Measurements from ENCODE around the gene KIAA0040.

KIAA0040 gene

DNA sequence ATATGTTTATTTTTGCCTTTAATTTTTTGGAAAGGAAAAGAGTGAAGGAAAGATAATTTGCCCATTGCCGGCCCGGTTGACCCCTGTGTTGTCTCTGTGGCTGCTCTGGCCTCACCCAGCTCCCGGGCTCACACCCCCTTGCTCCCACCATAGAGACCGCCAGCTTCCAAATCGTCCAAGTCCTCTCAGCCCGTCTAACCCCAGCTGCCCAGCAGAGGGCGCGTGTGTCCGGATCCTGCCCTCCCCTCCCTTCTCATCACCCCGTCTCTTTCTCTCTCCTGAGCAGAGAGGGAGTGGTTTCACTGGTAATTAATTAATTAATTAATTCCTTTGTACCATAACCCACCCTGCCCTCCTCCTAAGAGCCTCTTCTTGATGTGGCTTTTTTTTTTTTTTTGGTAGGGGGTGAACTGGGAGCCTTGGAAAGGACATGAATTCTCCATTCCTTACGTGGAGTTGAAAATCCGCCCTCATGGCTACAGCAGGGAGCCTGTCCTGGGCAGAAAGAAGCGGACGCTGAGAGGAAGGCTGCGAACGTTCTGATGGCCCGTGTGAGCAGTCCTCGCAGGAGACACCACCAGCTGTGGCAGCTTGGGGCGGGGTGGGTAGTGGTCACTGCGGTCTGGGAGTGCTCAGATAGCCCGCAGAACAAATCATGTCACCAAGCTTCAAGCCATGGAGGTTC lies 45.9 kb downstream of the KIAA0040 start:
- Histone ChIP-seq H3K36me3 (ENCODE audit: control insufficient read depth, insufficient read depth, low read length) (no peaks in the 10 kb centered on the region), H3K27ac (ENCODE audit: insufficient read depth, low read length, poor library complexity, severe bottlenecking) (no peak overlapping the region), H3K27me3 (replicated peaks; ENCODE audit: control insufficient read depth, insufficient read depth, low read length, poor library complexity, severe bottlenecking) (peaks cover 7% of the 10 kb centered on the region), H3K4me3 (ENCODE audit: insufficient read depth, low read depth, low read length, poor library complexity, severe bottlenecking) (no peak overlapping the region), H3K4me1 (ENCODE audit: control insufficient read depth, insufficient read depth, low read length, poor library complexity, severe bottlenecking) (peaks cover 1% of the 10 kb centered on the region), H3K9me3 (ENCODE audit: control insufficient read depth, low read length) (no peaks in the 10 kb centered on the region)
- peak; percentile 24 to 38 (median 26) for DNase-seq

DNA sequence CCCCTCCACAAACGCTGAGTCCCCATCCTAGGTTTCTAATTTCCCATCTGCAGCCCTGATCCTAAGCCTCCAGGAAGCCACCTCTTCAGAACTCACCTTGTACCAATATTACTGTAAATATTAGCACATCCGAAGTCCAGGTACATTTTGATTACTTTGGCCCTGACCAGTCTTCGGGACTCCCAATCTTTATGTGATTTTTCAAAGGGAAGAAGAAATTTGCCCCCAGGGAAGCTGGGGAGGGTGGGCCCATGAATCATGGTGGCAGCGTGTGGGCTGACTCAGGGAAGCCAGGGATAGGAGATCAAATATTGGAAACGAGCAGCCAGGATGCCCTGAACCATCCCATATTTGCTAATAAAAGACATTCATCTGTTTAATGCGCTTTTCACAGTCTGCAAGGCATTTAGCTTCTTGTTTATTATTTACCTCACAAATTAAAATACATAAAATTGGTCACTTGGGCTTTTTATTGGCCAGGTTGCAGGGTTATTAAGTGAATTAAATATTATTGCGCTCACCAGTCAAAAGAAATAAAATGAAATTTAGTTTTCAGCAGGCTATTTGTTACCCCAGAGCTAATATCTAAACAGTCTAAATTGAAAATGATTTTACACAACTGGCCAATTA lies 46.6 kb downstream of the KIAA0040 start:
- no peak for DNase-seq
- no peak overlapping the region for H3K4me3 ChIP-seq (ENCODE audit: insufficient read depth, low read depth, low read length, poor library complexity, severe bottlenecking)
- H3K9me3 ChIP-seq (ENCODE audit: control insufficient read depth, low read length) = no peaks in the 10 kb centered on the region
- H3K27me3 ChIP-seq (replicated peaks; ENCODE audit: control insufficient read depth, insufficient read depth, low read length, poor library complexity, severe bottlenecking) = peaks cover 2% of the 10 kb centered on the region
- H3K36me3 ChIP-seq (ENCODE audit: control insufficient read depth, insufficient read depth, low read length) = no peaks in the 10 kb centered on the region
- no peak overlapping the region for H3K27ac ChIP-seq (ENCODE audit: insufficient read depth, low read length, poor library complexity, severe bottlenecking)
- peaks cover 3% of the 10 kb centered on the region for H3K4me1 ChIP-seq (ENCODE audit: control insufficient read depth, insufficient read depth, low read length, poor library complexity, severe bottlenecking)

DNA sequence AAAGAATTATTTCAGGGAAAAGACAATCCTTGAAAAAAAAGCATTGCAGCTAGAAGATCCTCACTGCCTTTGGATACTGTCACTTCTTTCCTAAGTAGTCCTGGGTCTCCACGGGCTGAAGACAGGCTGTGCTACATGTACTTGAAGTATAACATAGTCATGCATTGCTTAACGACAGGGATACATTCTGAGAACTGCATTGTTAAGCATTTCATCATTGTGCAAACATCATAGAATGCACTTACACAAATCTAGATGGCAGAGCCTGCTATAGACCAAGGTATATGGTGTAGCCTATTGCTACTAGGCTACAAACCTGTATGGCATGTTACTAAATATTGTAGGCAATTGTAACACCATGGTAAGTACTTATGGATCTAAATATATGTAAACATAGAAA lies 54.0 kb downstream of the KIAA0040 start:
- no peaks in the 10 kb centered on the region for H3K36me3 ChIP-seq (ENCODE audit: control insufficient read depth, insufficient read depth, low read length)
- no peaks in the 10 kb centered on the region for H3K9me3 ChIP-seq (ENCODE audit: control insufficient read depth, low read length)
- H3K27me3 ChIP-seq (replicated peaks; ENCODE audit: control insufficient read depth, insufficient read depth, low read length, poor library complexity, severe bottlenecking) = no peaks in the 10 kb centered on the region
- no peak overlapping the region for H3K27ac ChIP-seq (ENCODE audit: insufficient read depth, low read length, poor library complexity, severe bottlenecking)
- peaks cover 3% of the 10 kb centered on the region for H3K4me1 ChIP-seq (ENCODE audit: control insufficient read depth, insufficient read depth, low read length, poor library complexity, severe bottlenecking)
- no peak overlapping the region for H3K4me3 ChIP-seq (ENCODE audit: insufficient read depth, low read depth, low read length, poor library complexity, severe bottlenecking)
- DNase-seq = no peak

DNA sequence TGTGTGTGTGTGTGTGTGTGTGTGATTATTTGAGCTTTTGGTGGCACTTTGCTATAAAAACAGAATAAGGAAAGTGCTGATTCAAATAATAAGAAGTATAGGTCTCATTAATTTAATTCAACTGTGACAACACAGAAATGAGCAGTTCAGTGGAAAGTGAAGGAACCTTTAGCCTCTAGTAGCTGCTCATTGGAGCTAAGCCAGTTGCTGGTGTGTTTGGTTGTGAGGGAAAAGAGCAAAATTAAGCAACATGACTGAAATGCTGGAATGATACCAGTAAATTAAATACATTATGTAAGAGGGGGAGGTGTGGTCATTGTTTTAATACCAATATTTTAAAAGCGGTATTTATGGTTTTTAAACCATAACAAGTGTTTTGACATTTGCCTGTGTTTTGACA lies 55.2 kb downstream of the KIAA0040 start:
- Histone ChIP-seq H3K4me1 (ENCODE audit: control insufficient read depth, insufficient read depth, low read length, poor library complexity, severe bottlenecking) (peaks cover 3% of the 10 kb centered on the region), H3K36me3 (ENCODE audit: control insufficient read depth, insufficient read depth, low read length) (no peaks in the 10 kb centered on the region), H3K4me3 (ENCODE audit: insufficient read depth, low read depth, low read length, poor library complexity, severe bottlenecking) (no peak overlapping the region), H3K9me3 (ENCODE audit: control insufficient read depth, low read length) (no peaks in the 10 kb centered on the region), H3K27me3 (replicated peaks; ENCODE audit: control insufficient read depth, insufficient read depth, low read length, poor library complexity, severe bottlenecking) (no peaks in the 10 kb centered on the region), H3K27ac (ENCODE audit: insufficient read depth, low read length, poor library complexity, severe bottlenecking) (no peak overlapping the region)
- no peak for DNase-seq

DNA sequence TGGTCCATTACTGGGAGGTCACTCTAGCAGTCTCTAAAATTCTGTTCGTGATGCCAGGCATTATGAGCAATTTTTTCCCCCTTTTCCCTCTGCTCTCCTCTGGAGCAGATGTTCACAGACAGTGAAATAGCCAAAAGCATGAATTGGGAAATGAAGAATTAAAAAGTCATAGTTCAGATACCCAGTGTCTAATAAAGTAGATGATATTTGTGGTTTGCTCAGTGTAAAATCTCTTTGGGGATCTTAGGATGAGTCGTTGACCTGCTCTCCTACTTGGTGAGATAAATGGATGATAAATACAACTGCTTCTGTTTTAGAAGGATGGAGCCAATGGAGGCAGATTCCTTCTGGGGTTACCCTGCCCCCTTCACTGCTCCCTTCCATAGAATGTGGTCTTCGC lies 56.3 kb downstream of the KIAA0040 start:
- H3K4me3 ChIP-seq (ENCODE audit: insufficient read depth, low read depth, low read length, poor library complexity, severe bottlenecking) = no peak overlapping the region
- no peaks in the 10 kb centered on the region for H3K27me3 ChIP-seq (replicated peaks; ENCODE audit: control insufficient read depth, insufficient read depth, low read length, poor library complexity, severe bottlenecking)
- H3K27ac ChIP-seq (ENCODE audit: insufficient read depth, low read length, poor library complexity, severe bottlenecking) = no peak overlapping the region
- H3K4me1 ChIP-seq (ENCODE audit: control insufficient read depth, insufficient read depth, low read length, poor library complexity, severe bottlenecking) = no peaks in the 10 kb centered on the region
- no peak for DNase-seq
- no peaks in the 10 kb centered on the region for H3K36me3 ChIP-seq (ENCODE audit: control insufficient read depth, insufficient read depth, low read length)
- no peaks in the 10 kb centered on the region for H3K9me3 ChIP-seq (ENCODE audit: control insufficient read depth, low read length)

DNA sequence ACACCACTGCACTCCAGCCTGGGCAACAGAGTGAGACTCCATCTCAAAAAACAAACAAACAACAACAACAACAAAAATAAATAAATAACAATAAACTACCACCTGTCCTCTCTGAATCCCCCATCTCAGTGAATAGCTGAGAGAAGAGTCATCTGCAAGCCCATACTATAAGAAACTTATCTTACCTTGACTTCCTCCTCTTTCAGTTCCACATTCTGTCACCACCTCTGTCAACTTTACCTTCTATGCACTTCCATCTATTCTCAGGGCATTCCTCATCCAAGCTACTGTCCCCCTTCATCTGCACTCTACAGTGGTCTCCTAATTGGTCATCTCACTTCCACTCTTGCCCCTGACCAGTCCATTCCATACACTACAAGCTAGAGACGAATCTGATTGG lies 58.1 kb downstream of the KIAA0040 start:
- H3K9me3 ChIP-seq (ENCODE audit: control insufficient read depth, low read length) = no peaks in the 10 kb centered on the region
- H3K36me3 ChIP-seq (ENCODE audit: control insufficient read depth, insufficient read depth, low read length) = no peaks in the 10 kb centered on the region
- H3K4me3 ChIP-seq (ENCODE audit: insufficient read depth, low read depth, low read length, poor library complexity, severe bottlenecking) = no peak overlapping the region
- DNase-seq = no peak
- no peaks in the 10 kb centered on the region for H3K27me3 ChIP-seq (replicated peaks; ENCODE audit: control insufficient read depth, insufficient read depth, low read length, poor library complexity, severe bottlenecking)
- no peak overlapping the region for H3K27ac ChIP-seq (ENCODE audit: insufficient read depth, low read length, poor library complexity, severe bottlenecking)
- H3K4me1 ChIP-seq (ENCODE audit: control insufficient read depth, insufficient read depth, low read length, poor library complexity, severe bottlenecking) = no peaks in the 10 kb centered on the region

DNA sequence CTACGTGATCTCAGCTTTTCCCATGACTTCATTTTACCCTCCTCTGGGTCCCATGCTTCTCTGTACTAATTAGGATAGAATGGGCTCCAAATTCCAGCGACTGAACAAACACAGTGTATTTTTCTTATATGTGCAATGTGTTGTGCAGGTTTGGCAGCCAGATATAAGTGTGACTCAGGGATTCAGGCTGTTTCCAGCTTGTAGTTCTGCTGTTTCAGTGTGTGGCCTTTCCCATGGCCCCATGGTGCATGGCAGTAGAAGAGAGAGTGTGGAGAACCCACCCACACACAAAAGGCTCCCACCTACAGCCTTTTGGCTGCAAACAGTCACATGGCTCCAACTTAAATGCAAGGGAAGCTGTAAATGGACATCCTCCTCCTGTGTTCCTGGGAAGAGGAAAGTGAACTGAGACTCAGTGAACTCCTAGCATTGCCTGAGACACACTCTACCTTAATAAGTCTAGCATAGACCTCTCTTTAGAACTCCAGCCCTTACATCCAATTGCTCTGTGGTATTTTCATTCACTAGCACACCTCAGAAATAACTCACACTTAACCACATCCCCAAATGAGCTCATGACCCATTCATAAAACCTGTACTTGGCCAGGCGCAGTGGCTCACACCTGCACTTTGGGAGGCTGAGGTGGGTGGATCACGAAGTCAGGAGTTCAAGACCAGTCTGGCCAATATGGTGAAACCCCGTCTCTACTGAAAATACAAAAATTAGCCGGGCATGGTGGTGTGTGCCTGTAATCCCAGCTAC lies 58.7 kb downstream of the KIAA0040 start:
- no peaks in the 10 kb centered on the region for H3K4me1 ChIP-seq (ENCODE audit: control insufficient read depth, insufficient read depth, low read length, poor library complexity, severe bottlenecking)
- no peaks in the 10 kb centered on the region for H3K9me3 ChIP-seq (ENCODE audit: control insufficient read depth, low read length)
- DNase-seq = no peak
- H3K27ac ChIP-seq (ENCODE audit: insufficient read depth, low read length, poor library complexity, severe bottlenecking) = no peak overlapping the region
- no peaks in the 10 kb centered on the region for H3K36me3 ChIP-seq (ENCODE audit: control insufficient read depth, insufficient read depth, low read length)
- no peaks in the 10 kb centered on the region for H3K27me3 ChIP-seq (replicated peaks; ENCODE audit: control insufficient read depth, insufficient read depth, low read length, poor library complexity, severe bottlenecking)
- no peak overlapping the region for H3K4me3 ChIP-seq (ENCODE audit: insufficient read depth, low read depth, low read length, poor library complexity, severe bottlenecking)

DNA sequence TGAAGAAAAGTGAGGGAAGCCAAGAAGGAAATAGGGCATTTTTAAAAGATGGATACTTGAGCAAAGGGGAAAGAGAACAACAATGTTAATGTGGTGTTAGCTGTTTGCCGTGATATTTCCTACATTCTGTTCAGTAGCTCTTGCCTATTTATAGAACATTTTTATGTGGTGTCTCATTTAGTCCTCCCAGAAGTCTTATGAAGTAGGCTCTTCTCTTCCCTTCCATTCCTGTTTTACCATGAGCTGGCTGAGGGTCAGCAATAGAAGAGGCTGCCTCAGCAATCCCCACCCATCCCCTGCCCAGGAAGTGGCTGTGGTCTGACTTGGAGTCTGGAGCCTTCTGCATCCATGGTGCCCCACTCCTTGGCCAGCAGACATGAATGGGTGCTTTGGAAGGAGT lies 60.1 kb downstream of the KIAA0040 start:
- Histone ChIP-seq H3K27me3 (replicated peaks; ENCODE audit: control insufficient read depth, insufficient read depth, low read length, poor library complexity, severe bottlenecking) (no peaks in the 10 kb centered on the region), H3K9me3 (ENCODE audit: control insufficient read depth, low read length) (no peaks in the 10 kb centered on the region), H3K27ac (ENCODE audit: insufficient read depth, low read length, poor library complexity, severe bottlenecking) (no peak overlapping the region), H3K4me3 (ENCODE audit: insufficient read depth, low read depth, low read length, poor library complexity, severe bottlenecking) (no peak overlapping the region), H3K36me3 (ENCODE audit: control insufficient read depth, insufficient read depth, low read length) (no peaks in the 10 kb centered on the region), H3K4me1 (ENCODE audit: control insufficient read depth, insufficient read depth, low read length, poor library complexity, severe bottlenecking) (no peaks in the 10 kb centered on the region)
- no peak for DNase-seq

DNA sequence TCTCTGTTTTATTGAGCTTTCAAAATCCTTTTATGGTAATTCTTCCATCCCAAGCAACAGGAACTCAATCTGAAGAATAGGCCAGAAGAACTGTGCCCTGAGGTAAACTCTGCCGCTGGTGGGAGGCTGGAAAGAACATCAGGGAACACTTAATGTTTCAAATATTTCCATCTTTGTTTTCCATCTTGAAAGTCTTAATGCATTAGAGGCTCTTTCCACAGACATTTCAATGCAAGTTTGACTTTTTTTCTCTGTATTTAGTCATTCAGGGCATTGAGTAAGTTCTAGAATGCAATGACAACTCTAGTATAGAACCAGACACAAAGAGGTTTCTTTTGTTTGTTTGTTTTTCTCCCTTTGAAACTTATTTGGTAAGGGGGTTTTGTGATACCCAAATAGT lies 61.5 kb downstream of the KIAA0040 start:
- Histone ChIP-seq H3K9me3 (ENCODE audit: control insufficient read depth, low read length) (no peaks in the 10 kb centered on the region), H3K4me3 (ENCODE audit: insufficient read depth, low read depth, low read length, poor library complexity, severe bottlenecking) (no peak overlapping the region), H3K27me3 (replicated peaks; ENCODE audit: control insufficient read depth, insufficient read depth, low read length, poor library complexity, severe bottlenecking) (no peaks in the 10 kb centered on the region), H3K4me1 (ENCODE audit: control insufficient read depth, insufficient read depth, low read length, poor library complexity, severe bottlenecking) (no peaks in the 10 kb centered on the region), H3K36me3 (ENCODE audit: control insufficient read depth, insufficient read depth, low read length) (no peaks in the 10 kb centered on the region), H3K27ac (ENCODE audit: insufficient read depth, low read length, poor library complexity, severe bottlenecking) (no peak overlapping the region)
- no peak for DNase-seq

DNA sequence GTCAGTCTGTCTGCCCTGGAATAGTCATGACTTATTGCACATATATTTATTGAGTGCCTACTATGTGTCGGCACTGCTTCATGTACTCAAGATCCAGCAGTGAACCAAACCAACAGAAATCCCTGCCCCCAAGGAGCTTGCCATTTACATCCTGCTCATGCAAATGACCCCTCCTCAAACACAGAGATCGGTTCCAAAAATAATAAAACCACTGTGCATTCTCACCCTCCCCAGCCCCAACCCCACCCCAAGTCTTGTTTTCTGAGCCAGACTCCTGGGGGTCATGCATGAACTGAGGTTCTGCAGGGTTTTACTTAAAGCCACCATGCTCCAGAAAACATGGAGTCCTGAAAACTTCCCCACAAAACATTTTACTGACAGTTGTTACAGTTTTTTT lies 61.9 kb downstream of the KIAA0040 start:
- H3K27me3 ChIP-seq (replicated peaks; ENCODE audit: control insufficient read depth, insufficient read depth, low read length, poor library complexity, severe bottlenecking) = no peaks in the 10 kb centered on the region
- no peak overlapping the region for H3K4me3 ChIP-seq (ENCODE audit: insufficient read depth, low read depth, low read length, poor library complexity, severe bottlenecking)
- no peaks in the 10 kb centered on the region for H3K9me3 ChIP-seq (ENCODE audit: control insufficient read depth, low read length)
- H3K36me3 ChIP-seq (ENCODE audit: control insufficient read depth, insufficient read depth, low read length) = no peaks in the 10 kb centered on the region
- H3K4me1 ChIP-seq (ENCODE audit: control insufficient read depth, insufficient read depth, low read length, poor library complexity, severe bottlenecking) = no peaks in the 10 kb centered on the region
- H3K27ac ChIP-seq (ENCODE audit: insufficient read depth, low read length, poor library complexity, severe bottlenecking) = no peak overlapping the region
- no peak for DNase-seq

Measured in effector memory CD4-positive, alpha-beta T cell (primary cell).